Stimulated activated CD8-positive, alpha-beta memory T cell treated with anti-CD3 and anti-CD28 coated beads, Interleukin-15, amount 100 ng/mL, for 48 hours (primary cell): ENCODE results near the gene PTPRT.
"Not testable (repeated sequence)": the region's sequence is repeated elsewhere in the genome, so short reads cannot be mapped to it uniquely, and the experiment has no call there.

Experiments
- DNase-seq, 2 donors: peaks; one replicate each; pipeline ENCODE4 v3.0.0-alpha.2; 2020; ENCODE audit warnings: low read depth in 2 of 2

Gene PTPRT

DNA sequence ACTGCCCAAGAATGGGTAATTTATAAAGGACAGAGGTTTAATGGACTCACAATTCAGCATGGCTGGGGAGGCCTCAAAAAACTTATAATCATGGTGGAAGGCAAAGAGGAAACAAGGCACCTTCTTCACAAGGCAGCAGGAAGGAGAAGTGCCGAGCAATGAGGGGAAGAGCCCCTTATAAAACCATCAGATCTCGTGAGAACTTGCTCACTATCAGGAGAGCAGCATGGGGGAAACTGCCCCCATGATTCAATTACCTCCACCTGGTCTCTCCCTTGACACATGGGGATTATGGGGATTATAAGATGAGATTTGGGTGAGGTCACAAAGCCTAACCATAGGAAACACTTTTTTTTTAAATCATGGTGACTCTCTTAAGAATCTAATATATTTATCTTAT lies 278.9 kb downstream of the PTPRT start:
- not testable (repeated sequence) for DNase-seq

DNA sequence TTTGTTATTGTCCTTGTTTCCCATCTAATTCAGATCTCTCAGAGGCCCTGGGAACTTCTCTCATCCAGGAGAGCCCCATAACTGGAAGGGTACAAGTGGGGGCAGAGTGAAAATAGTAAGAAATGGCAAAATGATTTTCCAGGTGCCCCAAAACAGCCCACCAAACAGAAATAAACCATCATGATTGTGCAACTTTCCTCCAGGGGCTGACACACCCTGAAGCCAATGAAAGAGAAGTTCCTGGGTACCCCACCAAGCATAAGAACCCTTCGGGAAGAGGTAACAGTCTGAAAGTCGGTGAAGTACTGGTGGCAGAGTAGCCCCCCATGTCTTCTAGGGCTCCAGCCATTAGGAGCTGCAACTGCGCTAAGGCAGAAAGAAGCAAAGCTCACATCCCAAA lies 282.0 kb downstream of the PTPRT start:
- DNase-seq, result no peak

DNA sequence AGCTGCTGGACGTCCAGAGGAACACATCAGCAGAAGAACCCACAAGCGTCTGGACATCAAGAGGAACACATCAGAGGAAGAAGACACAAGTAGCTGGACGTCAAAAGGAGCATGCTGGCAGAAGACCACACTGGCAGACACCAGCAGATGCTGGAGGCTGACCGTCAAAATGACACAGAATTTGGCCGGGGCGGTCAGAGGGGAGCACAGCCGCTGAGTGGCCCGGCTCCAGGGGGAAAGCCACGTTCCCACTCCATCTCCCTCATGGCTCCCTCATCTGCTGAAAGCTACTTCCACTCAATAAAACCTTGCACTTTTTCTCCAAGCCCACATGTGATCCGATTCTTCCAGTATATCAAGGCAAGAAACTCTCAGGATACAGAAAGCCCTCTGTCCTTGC lies 283.6 kb downstream of the PTPRT start:
- DNase-seq, result no peak

DNA sequence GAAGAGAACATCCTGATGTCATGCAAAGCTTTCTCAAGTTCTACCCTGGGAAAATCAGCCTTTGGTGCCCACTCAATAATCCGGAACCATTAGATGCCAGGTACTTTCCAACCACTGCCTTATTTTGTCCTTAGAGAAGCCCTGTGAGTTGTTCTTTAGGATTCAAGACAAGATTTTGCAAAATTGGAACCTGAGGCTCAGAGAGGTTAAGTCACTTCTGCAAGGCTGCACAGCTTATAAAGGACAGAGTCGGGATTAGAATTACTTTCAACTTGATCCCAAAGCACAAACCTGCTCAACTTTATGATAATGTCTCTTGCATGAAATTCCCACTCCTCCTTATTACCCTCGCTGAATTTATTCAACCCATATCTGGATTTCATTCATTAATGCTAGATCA lies 287.2 kb downstream of the PTPRT start:
- DNase-seq, result no peak

DNA sequence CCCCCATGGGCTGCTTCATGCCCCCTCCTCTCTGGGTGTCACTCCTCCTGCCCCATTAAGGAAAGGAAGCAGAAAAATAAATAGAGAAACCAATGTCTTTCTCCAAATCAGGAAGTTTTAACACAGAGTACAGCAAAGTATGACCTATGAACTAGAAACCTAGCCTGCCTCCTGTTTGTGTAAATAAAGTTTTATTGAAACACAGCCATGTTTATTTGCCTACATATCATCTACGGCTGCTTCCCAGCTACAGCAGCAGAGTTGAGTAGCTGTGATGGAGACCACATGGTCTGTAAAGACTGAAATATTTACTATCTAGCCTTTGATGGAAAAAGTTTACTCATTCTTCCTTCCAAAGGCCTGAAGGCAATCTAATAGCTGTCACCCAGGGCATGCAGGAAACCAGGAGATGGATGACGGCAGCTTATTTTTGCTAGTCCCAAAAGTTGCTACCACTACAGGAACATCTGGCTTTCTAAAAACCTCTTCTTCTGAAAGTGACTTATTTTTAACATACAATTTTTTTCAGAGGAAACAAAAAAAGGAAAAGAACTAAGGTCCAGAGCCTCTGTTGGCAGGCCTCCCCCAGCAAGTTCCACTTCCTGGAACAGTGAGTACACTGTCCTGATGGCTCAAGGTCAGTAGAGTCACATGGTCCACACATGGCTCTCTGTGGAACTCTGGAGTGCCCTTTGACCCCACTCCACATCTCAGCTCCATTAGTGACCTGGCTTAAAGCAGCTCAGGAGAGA lies 287.8 kb downstream of the PTPRT start:
- DNase-seq, result no peak

DNA sequence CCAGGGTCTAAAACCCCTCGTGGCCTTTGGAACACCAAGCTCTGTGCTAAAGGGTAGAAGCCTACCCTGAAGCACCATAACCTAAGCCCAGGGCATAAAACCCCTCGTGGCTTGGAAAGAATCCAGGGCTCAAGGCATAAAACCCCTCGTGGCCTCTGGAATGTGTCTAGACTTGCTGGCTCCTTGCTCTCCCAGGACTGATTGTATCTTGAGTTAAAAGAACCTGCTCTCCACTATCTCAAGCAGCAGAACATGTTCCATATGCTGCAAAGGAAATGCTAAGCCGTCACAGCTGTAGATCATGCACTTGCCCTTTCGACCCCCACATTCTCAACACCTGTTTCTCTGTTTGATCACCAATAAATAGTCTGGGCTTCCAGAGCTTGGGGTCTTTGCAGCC lies 288.9 kb downstream of the PTPRT start:
- DNase-seq, result not testable (repeated sequence)

DNA sequence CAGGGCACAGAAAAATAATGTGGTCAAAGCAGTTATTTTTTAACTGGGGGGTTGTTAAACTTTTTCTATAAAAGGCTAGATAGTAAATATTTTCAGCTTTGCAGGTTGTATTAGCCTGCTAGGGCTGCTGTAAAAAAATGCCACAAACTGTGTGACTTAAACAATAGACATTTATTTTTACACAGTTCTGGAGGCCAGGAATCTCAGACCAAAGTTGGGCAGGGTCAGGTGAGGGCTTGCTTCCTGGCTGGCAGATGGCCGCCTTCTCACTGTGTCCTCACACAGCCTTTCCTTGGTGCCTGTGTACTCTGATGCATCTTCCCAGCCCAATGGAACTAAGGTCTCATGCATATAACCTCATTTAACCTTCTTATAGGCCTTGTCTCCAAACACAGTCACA lies 294.7 kb downstream of the PTPRT start:
- no peak for DNase-seq

DNA sequence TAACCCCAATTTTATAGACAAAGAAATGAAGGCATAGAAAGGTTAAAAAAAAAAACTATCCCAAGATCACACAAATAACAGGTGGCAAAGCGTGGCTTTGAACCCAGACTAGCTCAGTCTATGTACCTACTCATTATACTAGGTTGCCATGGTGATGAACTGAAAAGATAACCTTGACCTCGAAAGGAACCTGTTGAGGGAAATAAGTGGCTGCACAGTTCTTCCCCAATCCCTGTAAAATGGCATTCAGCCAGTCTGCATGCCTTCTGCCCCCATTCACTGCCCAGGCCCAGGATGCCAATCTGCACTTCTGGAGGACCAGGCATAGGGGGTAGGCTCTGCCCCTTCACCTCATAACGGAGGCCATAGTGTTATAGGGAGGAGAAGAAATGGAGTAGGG lies 295.2 kb downstream of the PTPRT start:
- DNase-seq, result no peak

DNA sequence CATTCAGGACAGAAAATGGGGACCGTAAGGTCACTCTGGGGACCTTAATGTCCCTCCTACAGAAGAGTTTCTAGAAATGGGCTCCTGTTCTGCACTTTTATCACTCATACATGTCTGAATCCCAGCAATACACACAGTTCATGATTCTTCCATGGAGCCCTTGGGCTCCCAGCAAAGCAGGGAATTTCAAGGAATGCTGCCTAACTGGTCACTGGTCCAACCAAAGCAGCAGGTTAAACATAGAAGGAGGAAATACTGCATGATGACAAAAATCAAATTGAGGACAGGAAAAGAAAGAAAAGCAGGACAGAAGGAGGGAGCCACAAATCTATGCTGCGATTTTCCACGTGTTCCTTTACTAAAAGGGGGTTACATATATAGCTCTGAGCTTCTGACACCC lies 300.2 kb downstream of the PTPRT start:
- no peak for DNase-seq

DNA sequence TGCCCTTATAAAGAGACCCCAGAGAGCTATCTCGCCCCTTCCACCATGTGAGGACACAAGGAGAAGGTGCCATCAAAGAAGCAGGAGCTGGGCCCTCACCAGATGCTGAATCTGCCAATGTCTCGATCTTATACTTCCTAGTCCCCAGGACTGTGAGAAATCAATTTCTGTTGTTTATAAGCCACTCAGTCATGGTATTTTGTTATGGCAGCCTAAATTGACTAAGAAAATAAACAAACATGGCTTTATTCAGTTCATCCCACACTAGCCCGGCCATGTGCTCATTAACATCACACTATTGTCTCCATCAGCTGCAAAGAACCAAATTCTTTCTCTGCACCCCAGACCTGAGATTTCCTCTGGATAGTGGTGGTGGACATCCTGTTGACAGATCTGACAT lies 302.4 kb downstream of the PTPRT start:
- no peak for DNase-seq

DNA sequence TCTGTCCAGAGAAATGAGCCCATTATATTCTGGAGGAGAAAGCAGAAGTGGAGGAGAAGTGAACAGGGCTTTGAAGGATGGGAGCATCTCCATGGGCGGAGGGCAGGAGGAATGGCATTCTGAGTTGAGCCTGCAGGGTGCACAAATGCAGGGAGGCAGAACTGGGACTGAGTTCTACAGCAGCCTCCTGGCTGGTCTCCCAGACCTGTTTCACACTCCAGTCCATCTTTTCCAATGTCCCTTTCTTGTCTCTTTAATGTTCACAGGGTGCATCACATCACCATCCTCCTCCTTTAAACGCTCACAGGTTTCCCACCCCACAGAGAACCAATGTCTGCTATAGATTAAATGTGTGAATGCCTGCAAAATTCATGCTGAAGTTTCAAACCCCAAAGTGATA lies 302.9 kb downstream of the PTPRT start:
- no peak for DNase-seq

DNA sequence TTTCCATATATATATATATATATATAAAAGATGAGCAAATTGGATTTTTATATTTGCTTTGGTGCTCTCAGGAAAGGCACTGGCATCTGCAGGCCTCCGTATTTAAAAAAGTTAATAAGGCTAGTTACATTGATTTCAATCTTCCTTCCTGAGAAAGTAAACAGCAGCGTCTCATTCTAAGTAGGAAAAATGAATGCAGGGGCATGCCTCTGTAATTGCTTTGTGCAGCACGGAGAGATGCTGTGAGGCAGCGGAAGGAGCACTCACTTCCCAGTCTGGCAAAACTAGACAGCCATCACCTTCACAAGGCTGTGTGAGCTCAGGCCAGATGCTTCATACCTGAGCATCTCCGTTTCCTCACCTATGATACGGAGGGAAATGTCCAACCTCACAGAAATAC lies 303.7 kb downstream of the PTPRT start:
- no peak for DNase-seq

DNA sequence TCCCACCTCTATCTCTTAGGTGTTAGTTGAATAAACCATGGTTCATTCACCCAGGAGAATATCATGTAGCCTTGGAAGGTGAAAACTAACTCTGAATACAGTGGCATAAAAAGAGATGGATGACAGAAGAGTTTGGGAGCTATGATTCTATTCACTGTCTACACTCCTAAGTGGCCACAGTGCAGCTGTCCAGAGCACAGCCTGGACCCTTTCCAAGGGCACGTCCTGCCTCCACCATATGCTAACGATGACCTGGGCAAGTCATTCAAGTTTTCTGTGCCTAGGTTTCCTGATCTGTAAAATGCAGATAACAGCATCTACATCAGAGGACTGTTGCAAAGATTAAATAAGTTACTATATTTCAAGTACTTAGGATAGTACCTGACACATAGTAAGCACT lies 314.1 kb downstream of the PTPRT start:
- DNase-seq, result no peak

DNA sequence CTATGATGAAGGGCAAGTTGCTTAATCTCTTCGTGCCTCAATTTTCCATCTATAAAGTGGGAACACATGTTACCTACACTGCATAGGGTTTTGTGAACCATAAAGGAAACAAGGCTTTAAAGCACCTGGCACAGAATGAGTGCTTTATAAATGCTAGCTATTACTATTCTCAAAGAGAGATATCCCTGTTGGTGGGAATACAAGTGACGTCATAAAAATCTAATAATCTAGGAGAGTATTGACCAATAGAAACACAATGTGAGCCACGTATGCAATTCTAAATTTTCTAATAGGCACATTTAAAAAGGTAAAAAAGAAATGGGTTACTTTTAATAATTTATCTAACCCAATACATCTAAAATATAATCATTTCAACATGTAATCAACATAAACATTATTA lies 316.4 kb downstream of the PTPRT start:
- DNase-seq, result no peak

DNA sequence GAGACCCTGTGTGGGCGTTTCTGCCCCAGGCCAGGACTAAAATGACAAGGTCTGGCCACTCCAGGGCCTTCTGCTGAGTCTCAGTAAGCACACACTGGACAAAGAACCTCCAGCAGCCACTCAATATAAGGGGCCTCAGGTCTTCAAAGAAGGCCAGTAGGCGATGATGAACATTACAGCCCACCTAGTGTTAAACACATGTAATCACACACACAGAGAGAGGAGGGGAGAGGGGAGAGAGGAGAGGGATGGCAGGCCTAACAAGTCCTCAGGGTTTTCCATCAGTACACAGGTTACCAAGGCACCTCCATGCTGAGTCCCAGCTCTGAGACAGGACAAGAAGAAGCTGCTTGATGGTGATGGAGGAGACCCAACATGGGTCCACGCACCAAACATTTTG lies 325.6 kb downstream of the PTPRT start:
- DNase-seq, result no peak

DNA sequence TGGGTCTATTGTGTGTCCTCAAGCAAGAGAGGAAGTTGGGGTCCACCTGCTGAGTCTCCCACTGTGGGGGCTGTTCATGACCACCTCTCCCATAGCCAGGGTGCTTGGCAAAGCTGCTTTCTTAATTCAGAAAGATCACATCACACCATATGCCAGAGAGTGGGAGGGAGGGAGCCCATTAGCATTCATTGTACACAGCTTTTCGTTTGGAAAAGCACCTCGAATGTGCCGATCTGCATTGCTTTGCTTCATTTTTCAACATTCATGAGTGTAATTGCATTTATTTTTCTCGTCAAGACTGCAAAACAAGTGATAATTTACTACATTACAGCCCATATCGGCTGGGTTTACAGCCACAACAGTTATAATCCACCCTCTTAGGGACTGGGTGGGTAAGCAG lies 327.3 kb downstream of the PTPRT start:
- DNase-seq, result no peak

DNA sequence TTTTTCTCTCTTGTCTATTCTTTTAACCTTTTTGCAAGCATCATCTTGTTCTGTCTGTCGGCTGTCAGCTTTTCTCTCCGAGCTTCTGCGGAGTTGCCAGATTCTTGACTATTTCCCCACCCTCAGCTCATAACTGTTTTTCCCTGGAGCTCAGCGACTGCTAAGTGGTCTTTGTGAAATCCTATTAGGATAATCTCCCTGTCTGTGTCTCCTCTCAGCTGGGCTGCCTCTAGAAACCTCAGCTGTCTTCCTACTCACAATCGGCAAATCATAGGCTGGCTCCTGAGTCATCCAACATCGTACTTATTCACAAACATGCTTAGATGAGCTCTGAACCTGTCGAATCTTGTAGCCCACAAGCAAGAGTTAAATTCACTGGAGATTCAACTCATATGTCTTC lies 332.3 kb downstream of the PTPRT start:
- no peak for DNase-seq

DNA sequence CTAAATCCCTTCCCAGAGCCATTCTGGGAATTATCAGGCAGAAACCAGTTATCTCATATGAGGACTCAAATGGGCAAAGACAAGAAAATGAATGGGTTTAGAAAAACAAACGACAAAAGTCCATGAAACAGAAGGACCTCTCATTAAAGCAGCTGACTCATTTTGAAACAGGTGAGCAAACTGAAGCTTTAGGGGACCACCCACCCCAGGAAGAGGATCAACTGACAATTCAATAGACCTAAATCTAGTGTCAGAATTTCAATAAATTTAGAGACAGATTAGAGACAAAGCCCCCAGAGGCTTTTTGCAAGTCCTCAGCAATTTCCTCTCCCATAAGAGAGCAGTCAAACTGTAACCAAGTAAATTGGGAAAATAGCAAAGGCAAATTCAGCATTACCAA lies 333.8 kb downstream of the PTPRT start:
- no peak for DNase-seq

DNA sequence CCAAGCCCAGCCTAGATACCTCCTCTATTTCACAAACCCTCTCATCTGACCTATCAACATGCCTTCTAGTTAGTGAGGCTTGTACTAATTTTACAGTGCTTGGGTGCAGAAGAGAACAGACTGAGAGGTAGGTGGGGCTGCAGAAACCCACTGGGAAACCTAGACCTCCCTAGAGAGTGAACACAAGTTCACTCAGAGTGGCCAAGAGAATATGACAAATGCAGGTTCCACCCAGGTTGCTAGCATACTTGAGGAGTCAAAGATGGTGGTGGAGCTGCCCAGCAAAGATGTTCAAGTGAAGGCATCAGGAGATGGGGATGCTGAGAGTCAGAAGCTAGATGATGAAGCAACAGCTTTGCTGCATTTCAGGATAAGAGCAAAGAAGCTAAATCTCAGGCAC lies 337.0 kb downstream of the PTPRT start:
- no peak for DNase-seq

DNA sequence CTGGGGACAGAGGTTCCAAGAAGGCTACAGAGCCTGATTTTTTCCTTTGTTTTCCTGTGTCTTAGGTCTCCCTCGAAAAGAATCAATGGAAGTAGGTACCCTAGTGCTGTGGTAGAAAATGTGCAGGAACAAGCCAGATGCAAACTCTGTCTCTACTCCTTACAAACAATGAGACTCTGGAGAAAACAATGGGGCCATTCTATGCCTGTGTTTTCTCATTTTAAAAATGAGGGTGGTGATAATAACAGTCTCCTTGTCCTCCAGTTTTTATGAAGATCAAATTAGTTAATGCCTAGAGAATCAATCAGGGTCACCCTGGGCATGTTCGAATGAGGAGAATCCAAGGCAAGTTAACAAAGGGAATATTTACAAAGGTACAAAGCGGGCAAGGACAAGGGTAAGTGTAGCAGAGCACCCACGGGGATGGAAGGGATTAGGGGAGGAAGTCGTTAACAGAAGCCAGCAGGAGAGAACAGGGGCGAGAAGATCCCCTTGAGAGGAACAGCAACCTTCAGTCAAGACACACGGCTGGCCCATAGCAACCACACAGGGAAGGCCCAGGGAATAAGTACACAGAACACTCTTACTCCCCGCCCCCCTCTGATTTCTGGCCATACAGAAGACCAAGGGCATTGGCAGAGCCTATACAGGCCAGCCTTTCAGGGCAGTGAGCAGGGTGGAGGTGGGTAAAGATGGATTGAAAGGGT lies 342.8 kb downstream of the PTPRT start:
- DNase-seq, result no peak

DNA sequence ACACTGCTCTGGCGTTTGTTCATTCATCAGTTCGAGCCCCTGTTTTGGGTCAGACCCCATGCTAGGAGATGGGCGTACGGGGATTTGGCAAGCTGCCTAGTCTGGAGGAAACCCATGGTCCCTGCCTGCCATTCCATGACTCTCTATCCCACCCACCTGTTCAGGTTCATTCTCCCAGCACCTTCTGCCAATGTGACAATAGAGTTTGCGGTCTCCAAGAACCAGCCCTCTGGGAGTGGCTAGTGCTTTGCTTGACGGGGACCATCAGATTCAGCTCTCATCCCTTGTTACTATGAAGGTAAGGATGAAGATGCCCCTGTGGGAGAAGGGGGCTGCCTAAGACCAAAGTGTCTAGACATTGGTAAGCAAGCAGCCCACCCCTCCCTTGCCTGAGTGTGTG lies 345.0 kb downstream of the PTPRT start:
- no peak for DNase-seq

DNA sequence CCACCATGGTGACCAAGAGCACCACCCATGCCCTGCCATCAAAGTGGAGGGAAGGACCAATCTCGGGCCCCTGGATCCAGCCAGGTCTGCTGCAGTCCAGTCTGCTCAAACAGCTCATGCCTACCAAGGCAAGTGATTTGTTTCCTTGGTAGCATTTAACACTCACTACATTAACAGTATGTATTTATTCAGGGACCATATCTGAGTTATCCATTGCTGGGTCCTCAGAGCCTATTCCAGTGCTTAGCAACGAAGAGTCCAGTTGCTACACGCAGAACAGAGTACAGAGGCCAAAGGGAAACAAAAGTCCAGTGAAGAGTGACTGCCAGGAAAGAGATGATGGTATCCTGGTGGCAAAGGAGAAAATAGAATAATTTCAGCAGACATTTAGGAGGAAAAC lies 352.2 kb downstream of the PTPRT start:
- DNase-seq, result no peak

DNA sequence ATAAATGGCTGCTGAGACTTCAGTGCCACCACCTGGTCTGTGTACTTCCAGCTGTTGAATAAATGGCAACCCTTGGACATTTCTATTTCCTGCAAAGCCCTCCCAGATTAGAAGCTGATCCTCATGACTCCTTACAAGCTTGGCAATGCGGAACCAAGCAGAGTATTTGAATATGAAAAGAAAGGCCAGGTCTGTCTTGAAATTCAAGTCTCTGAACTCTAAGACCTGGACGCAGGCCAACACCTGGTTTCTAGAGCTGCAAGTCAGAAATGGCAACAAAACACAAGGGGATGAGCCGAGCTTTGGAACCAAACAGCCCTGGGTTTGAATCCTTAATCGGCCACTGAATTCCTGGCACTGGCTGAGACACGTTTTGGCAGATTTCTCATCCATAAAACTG lies 353.4 kb downstream of the PTPRT start:
- no peak for DNase-seq

DNA sequence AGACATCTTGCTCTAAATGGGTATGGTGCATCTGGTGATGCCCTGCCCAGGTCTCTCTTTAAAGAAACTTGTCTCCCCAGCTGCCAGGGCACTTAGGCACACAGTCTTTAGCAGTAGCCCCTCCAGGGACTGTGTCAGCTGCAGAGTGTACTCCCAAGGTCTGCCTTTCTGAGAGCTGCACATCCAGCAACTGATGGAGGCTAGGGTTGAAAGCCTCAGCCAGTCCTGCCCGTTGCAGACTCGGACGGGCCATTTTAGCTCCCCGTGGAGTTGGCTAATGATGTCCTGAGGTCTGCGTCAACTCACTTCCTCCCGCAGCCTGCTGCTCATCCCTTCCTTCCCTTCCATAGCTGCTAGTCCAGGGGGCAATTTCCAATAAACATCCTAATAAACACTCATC lies 381.8 kb downstream of the PTPRT start:
- no peak for DNase-seq
